Measurements from ENCODE around the gene RECK.

- no peak for TF ChIP-seq CTCF (conservative IDR thresholded peaks at IDR 0.05; ENCODE audit: low read length)
- TF ChIP-seq EZH2phosphoT487 (IDR thresholded peaks at IDR 0.05; ENCODE audit: borderline replicate concordance): no peak
Measured at GRCh38 chr9:36045610-36046009, 8.9 kb downstream of the RECK start.
